WTC11 (cell line): ENCODE measurements around the gene MIER1. TPM values are rescaled to one million over a fixed set of nuclear protein-coding genes. Genes with fewer than 3 reads are reported as not detected.

Experiments used
- AR ChIP-seq: fragments of 250-450 bp; sonication (Bioruptor Pico); IDR thresholded peaks from 2 replicates; pipeline ENCODE4 v1.9.0; 2021; ENCODE audit warnings: mild to moderate bottlenecking
- ETV6 ChIP-seq: sonication (generic); formaldehyde crosslinking; IDR thresholded peaks from 2 replicates; pipeline ENCODE4 v1.8.1; 2022; ENCODE audit warnings: mild to moderate bottlenecking, missing genetic modification reagents
- GABPB1 ChIP-seq: sonication (generic); formaldehyde crosslinking; IDR thresholded peaks from 2 replicates; pipeline ENCODE4 v1.8.1; 2023; ENCODE audit warnings: mild to moderate bottlenecking, missing genetic modification reagents
- JAZF1 ChIP-seq: fragments of 250-450 bp; sonication (Bioruptor Pico); IDR thresholded peaks from 2 replicates; pipeline ENCODE4 v1.9.0; 2021; ENCODE audit warnings: moderate library complexity, mild to moderate bottlenecking, inconsistent platforms
- MXD4 ChIP-seq: fragments of 250-450 bp; sonication (Bioruptor Pico); IDR thresholded peaks from 2 replicates; pipeline ENCODE4 v1.8.0; 2021; ENCODE audit warnings: mild to moderate bottlenecking, moderate library complexity, borderline replicate concordance
- MYBL2 ChIP-seq: sonication (generic); formaldehyde crosslinking; IDR thresholded peaks from 2 replicates; pipeline ENCODE4 v1.8.1; 2023; ENCODE audit warnings: mild to moderate bottlenecking, moderate library complexity, missing genetic modification reagents
- total RNA-seq: library from RNA; stranded (reverse); gene quantifications from 3 replicates; pipeline ENCODE4 v1.2.3, GENCODE V29; 2021
- TF ChIP-seq, protein P1 (sequence below): fragments of 250-450 bp; sonication (Bioruptor Pico); IDR thresholded peaks from 2 replicates; pipeline ENCODE4 v1.9.0; 2021; ENCODE audit warnings: mild to moderate bottlenecking, borderline replicate concordance

The MIER1 gene
- total RNA-seq, 1 experiment from 2014 or later: 31.0 TPM

GRCh38 chr1:67031859-67032247 lies 107.1 kb downstream of the MIER1 start (continued):
- no peak for TF ChIP-seq MYBL2 (CRISPR knock-in tag)
- no peak for TF ChIP-seq AR (CRISPR knock-in tag)
- no peak for TF ChIP-seq GABPB1 (CRISPR knock-in tag)
- TF ChIP-seq JAZF1: no peak
- TF ChIP-seq, protein P1, sequence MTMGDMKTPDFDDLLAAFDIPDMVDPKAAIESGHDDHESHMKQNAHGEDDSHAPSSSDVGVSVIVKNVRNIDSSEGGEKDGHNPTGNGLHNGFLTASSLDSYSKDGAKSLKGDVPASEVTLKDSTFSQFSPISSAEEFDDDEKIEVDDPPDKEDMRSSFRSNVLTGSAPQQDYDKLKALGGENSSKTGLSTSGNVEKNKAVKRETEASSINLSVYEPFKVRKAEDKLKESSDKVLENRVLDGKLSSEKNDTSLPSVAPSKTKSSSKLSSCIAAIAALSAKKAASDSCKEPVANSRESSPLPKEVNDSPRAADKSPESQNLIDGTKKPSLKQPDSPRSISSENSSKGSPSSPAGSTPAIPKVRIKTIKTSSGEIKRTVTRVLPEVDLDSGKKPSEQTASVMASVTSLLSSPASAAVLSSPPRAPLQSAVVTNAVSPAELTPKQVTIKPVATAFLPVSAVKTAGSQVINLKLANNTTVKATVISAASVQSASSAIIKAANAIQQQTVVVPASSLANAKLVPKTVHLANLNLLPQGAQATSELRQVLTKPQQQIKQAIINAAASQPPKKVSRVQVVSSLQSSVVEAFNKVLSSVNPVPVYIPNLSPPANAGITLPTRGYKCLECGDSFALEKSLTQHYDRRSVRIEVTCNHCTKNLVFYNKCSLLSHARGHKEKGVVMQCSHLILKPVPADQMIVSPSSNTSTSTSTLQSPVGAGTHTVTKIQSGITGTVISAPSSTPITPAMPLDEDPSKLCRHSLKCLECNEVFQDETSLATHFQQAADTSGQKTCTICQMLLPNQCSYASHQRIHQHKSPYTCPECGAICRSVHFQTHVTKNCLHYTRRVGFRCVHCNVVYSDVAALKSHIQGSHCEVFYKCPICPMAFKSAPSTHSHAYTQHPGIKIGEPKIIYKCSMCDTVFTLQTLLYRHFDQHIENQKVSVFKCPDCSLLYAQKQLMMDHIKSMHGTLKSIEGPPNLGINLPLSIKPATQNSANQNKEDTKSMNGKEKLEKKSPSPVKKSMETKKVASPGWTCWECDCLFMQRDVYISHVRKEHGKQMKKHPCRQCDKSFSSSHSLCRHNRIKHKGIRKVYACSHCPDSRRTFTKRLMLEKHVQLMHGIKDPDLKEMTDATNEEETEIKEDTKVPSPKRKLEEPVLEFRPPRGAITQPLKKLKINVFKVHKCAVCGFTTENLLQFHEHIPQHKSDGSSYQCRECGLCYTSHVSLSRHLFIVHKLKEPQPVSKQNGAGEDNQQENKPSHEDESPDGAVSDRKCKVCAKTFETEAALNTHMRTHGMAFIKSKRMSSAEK (CRISPR knock-in tag): no peak
- no peak for TF ChIP-seq MXD4 (CRISPR knock-in tag)
- no peak for TF ChIP-seq ETV6 (CRISPR knock-in tag)

Other genes starting within 250 kb of the MIER1 start
- 1.3 to 1.8 TPM (median 1.6 TPM) in 3 replicates for gene DYNLT5, start 172.5 kb upstream of the MIER1 start, total RNA-seq
- gene INSL5, start 123.7 kb upstream of the MIER1 start, total RNA-seq: not detected in 3 replicates
- 1.6 to 2.7 TPM (median 2.1 TPM) in 3 replicates for gene DNAI4, start 134 bp upstream of the MIER1 start, total RNA-seq
- gene SLC35D1, start 129.2 kb downstream of the MIER1 start, total RNA-seq: 2.4 to 3.0 TPM (median 2.6 TPM) in 3 replicates
- gene C1orf141, start 210.0 kb downstream of the MIER1 start, total RNA-seq: not detected in 3 replicates
- gene IL23R, start 241.5 kb downstream of the MIER1 start, total RNA-seq: not detected in 3 replicates